GM12865 (cell line): ENCODE data around the gene RSPH9.
A peak's percentile ranks its signal among the peaks of the same experiment; 100 is the strongest.

Source experiments
- DNase-seq: peaks from one replicate; pipeline ENCODE4 v3.0.0; 2010; ENCODE audit warnings: low read depth
- H3K4me3 ChIP-seq: 2 replicates; pipeline ENCODE4 v1.5.1; 2011; ENCODE audit warnings: mild to moderate bottlenecking, low read depth, low read length, control low read depth
- TF ChIP-seq, protein P1 (sequence below): IDR thresholded peaks from 2 replicates; pipeline ENCODE4 v1.5.1; 2011; ENCODE audit warnings: low read length, control low read depth, low read depth, inconsistent platforms; ENCODE audit not compliant: insufficient read depth; ENCODE audit errors: missing control alignments

RSPH9 gene

DNA sequence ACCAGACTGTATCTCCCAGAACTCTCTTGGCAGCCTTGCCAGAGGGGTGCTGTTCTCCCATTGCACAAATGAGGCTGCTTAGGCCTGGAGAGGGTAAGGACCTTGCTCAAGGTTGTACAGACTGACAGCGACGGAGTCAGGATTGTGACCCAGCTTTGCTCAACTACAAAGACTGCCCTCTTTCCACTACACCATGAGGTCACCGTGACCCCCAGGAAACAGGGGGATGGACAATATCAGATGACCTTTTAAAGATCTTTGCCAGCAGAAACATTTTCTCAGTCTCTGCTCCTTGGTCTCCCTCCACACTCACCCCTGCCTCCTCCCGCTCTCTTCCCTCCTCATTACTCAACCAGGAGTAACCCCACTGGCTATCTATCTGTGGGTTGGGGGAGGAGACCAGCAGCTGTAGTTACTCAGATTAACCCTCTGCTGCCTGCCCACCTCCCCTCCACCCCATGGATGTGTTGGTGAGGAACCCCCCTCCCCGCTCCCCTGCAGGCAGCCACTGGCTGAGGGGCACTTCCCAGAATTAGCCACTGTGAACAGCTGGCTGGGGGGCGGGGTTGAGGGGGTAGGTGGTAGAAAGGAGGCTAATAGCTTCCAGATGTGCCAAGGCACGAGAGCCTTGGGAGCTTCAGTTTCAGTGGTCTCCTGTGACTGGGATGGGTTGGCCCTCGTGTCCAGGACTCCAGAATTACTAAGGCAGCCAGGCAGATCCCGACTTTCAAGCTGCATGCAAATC, 69.6 kb downstream of the RSPH9 start:
- TF ChIP-seq, protein P1, sequence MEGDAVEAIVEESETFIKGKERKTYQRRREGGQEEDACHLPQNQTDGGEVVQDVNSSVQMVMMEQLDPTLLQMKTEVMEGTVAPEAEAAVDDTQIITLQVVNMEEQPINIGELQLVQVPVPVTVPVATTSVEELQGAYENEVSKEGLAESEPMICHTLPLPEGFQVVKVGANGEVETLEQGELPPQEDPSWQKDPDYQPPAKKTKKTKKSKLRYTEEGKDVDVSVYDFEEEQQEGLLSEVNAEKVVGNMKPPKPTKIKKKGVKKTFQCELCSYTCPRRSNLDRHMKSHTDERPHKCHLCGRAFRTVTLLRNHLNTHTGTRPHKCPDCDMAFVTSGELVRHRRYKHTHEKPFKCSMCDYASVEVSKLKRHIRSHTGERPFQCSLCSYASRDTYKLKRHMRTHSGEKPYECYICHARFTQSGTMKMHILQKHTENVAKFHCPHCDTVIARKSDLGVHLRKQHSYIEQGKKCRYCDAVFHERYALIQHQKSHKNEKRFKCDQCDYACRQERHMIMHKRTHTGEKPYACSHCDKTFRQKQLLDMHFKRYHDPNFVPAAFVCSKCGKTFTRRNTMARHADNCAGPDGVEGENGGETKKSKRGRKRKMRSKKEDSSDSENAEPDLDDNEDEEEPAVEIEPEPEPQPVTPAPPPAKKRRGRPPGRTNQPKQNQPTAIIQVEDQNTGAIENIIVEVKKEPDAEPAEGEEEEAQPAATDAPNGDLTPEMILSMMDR: no peak
- H3K4me3 ChIP-seq: peak overlapping the region; percentile 26
- peak; percentile 69 for DNase-seq

DNA sequence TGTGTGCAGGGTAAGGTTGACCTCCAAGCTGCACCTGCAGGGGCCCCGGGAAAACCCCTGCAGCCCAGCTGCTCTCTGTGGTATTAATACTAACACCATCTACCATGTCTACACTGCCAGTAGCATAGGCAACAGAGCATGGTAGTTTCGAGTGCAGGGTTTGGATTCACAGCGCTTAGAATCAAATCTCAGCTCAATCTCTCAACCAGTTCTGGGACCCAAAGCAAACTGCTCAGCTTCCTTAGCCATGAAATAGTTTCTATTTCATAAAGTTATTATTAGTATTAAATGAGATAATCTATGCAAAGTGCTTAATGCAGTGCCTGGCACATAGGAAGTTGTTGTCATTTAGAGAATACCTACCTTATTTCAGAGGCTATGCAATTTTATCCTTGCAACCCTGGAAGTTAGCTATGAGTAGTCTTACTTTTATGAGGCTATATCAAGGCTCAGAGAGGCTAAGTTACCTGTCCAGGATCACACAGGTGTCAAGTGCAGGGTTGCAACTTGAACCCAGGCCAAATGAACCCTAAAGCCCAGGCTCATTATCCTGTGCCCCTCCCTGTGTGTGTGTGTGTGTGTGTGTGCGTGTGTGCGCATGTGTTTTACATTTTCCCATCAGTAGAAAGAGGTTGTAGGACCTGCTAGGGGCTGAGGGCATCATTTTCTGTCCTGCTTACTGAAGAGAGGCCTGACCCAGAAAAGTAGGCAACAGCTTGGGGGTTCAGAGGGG, 70.4 kb downstream of the RSPH9 start:
- TF ChIP-seq, protein P1: no peak
- no peak overlapping the region for H3K4me3 ChIP-seq
- DNase-seq: peak; percentile 95

DNA sequence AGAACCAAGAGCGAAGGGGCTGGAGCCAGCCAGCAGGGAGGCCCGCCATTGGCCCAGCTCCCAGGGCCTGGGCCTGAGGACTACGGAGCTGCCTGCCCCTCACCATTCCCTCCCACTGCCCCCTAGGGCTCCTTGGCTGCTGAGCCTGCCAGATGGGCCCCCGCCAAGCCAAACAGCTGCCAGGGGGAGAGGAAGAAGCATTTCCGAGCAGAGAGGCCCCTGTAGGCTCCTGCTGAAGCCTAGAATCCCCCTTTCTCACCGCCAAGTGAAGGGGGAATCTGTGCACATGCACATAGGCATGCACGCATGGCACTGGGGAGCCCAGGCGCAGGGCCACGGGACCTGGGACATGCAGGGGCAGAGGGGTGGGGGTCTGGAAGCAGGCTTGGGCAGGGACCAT, 71.3 kb downstream of the RSPH9 start:
- H3K4me3 ChIP-seq: no peak overlapping the region
- TF ChIP-seq, protein P1: no peak
- no peak for DNase-seq

DNA sequence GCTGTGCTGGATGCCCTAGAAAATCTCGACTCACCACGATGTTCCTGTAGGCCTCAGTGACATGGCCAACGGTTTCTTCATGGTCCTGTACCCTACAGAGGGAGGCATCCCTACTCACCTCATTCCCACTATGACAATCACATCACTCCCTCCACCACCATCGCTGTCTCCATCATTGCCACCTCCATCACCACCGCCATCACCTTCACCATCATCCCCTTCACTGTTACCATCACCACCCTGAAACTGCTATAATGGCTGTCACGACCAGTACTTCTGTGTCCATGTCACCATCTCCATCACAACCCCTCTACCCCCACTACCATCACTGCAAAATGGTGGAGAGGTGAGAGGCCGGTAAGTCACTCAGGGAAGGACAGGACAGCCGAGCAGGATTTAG, 72.6 kb downstream of the RSPH9 start:
- TF ChIP-seq, protein P1: no peak
- no peak for DNase-seq
- no peak overlapping the region for H3K4me3 ChIP-seq

DNA sequence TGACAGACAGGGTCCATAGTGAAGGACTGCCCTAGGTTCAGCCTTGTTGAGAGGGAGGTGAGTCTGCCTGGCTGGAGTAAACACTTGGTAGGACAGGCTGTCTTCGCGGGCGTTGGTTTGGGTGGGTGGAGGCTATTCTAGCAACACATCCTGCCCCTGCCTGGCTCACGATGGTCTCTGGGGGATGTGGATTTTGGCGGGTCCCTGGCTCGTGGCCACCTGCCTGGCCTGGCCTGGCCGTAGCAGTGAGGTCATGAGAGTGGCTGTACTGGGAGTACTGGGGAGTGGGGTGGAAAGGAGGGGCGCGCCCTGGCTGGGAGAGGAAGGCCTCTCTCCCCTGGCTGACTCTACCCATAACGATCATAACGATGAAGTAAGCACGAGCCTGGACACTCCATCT, 73.0 kb downstream of the RSPH9 start:
- TF ChIP-seq, protein P1: no peak
- H3K4me3 ChIP-seq: no peak overlapping the region
- no peak for DNase-seq

DNA sequence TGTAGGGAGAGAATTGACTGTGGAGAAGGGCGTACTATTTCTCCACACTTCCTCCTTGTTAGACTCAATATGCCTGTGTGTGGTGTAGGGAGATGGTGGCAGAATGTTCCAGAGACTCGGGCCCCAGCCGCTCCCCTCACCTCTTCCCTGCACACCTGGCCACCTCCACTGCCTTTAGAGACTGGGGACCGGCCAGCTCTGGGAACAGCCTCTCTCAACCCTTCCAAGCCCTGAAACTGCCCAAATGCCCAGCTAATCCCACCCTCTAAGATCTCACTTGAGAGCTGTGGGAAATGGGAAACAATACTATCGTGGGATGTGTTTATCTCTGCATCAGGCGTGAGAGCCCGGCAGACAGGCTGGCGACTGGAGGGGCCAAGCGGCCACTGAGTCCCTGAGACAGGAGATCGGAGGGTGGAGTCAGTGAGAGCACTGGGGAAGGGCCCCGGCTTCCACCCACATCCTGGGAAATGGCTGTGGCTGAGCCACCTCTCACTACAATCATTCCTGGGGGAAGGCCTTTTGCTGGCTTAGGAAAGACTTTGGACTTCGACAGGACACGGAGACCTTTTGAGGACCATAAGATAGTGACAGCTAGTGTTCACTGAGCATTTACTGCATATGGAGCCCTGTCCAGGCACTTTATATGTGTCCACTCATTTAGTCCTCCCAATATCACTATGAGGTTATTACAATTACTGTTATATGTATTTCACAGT, 73.7 kb downstream of the RSPH9 start:
- TF ChIP-seq, protein P1: no peak
- H3K4me3 ChIP-seq: no peak overlapping the region
- DNase-seq: no peak
